Kidney glomerular epithelial cell (primary cell): Measurements from ENCODE around the gene NISCH.

Experiments used
- DNase-seq: peaks from one replicate; lab custom pipeline; 2025; lab: John Stamatoyannopoulos, UW

Gene NISCH

DNA sequence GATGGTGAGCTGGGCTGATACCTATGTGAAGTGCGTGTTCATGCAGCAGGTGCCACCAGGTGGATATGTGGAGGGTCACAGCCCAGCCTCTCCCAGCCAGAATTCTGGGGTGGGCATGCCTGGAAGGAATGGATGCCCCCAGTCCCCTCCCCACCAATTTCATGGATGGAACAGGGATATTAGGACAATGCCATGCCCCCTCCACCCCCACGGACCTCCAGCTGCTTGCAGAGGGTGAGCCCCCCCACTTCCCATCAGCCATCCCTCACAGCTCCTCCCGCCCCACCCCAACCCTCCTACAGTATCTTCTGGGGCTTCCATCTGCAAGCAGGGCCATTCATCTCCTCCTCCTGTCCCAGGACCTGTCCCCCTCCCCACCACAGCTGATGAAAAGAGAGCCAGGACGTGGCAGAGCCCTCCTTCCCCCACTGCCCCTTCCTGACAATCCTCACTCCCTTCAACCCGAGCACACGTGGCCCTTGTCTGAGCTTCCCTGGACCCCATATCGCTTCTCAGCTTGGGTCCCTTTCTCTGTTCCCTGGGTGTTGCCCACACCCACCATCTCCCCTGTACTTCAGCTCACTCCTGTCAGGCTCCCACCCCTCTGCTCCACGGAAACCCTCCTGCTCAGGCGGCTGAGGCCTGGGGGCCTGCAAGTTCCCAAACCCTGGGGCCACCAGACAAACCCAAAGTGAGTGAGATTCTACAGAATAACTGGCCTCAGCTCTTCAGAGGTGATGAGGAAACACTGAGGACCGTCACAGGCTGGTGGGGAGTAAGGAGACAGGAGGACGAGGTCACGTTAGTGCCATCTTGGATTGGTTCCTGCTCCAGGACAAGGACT lies 7.7 kb upstream of the NISCH start:
- no peak for DNase-seq

DNA sequence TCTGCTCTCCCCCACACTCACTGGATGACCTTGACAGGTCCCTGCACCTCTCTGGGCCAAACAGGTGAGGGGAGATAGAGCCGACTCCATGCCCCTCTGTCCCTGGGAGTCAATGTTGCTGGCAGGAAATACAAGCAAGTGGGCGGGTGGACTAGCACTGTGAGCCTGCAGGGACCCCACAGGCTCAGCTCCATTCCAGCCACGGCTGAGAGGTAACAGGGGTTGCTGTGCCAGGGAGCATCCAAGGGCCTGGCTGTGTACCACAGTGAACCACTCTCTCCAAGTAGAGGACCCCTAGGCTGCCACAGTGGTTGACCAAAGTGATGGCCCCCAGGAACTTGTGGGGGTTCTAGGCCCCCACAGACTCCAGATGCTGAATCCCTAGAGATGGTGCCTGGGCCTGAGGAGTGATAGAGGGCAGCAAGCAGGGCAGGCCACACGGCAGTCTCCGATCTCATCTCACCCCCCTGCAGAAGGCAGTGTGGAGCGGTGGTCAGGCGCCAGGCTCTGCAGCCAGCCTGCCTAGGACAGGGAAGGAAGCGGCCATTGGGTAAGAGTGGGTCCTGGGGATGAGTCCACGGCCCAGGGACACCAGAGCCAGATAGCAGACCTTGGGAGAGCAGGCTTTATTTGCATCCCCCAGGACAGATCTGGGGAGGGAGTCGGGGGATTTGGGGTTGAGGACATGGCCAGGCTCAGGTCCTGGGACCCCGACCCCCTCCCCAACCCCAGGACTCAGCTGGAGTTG lies 4.7 kb upstream of the NISCH start:
- no peak for DNase-seq

DNA sequence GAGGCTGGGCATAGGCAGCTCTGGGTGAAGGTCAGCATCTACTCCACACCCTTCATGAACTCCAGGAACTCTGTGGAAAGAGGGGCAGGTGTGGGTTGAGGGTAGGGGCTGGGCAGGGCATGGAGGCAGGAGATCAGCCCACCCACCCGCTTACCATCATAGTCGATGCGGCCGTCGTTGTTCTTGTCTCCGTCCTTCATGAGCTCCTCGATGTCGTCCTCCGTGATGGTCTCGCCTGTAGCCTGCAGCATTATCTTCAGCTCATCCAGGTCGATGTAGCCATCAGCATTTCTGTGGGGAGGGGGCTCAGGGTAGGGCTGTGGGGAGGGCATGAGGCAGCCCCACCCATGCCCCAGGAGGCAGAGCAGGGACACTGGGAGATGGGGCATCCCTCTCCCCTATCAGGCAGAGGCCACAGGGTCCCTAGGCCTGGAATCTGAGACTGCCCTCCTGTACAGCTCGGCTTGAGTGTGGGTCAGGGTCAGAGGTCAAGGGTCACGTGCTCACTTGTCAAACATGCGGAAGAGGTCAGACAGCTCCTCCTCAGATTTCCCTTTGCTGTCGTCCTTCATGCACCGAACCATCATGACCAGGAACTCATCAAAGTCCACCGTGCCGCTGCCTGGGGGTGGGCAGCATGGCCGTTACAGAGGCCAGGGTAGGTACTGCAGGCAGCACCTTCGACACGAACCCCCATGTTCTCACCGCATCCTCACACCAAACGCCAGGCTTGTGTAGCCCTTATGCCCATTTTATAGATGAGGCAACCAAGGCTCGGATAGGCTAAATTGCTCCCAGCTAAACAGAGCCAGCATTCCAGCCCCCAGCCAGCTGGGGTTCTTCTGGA lies 3.9 kb upstream of the NISCH start:
- DNase-seq, result no peak

DNA sequence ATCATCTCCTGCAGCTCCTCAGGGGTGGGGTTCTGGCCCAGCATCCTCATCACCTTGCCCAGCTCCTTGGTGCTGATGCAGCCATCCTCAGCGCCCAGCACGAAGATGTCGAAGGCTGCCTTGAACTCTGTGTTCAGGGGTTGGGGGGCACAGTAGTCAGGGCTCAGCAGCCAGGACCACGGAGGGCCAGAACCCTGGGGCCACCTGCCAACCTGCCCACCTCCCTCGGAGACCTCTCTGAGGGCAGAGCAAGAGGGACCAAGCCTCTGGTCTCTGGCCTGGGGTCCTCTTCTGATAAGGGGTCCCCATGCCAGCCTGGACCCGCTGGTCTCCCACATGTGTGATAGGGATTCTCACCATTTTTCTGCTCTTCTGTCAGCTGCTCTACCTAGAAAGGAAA lies 3.3 kb upstream of the NISCH start:
- no peak for DNase-seq

DNA sequence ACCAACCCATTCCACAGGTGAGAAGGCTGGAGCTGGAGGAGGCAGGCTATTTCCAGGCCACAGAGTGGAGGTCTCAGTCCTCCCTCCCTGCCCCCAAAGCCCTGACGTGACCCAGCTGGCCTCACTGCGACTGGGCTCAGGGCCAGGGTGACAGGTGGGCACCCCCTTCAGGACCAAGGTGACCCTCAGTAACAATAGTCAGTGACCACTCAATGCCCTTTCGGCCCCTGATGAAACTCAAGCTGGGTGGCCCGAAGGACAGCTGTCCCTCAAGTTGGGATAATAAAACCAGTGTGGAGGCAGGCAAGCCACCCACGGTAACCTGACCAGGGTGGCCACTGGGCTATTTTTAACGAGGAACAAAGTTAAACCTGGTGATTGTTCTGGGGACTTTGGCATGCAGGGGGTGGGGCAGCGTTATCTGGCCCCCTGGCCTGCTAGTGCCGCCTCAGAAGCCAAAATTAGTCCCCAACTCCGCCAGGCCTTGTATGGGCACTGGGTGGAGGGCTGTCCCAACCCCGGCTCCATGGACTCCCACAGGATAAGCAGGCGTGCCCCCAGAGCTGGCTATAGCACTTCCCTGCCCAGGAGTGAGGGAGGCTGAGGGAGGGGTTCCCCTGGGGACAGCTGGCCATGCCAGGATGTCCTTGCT lies 2.7 kb upstream of the NISCH start:
- no peak for DNase-seq

DNA sequence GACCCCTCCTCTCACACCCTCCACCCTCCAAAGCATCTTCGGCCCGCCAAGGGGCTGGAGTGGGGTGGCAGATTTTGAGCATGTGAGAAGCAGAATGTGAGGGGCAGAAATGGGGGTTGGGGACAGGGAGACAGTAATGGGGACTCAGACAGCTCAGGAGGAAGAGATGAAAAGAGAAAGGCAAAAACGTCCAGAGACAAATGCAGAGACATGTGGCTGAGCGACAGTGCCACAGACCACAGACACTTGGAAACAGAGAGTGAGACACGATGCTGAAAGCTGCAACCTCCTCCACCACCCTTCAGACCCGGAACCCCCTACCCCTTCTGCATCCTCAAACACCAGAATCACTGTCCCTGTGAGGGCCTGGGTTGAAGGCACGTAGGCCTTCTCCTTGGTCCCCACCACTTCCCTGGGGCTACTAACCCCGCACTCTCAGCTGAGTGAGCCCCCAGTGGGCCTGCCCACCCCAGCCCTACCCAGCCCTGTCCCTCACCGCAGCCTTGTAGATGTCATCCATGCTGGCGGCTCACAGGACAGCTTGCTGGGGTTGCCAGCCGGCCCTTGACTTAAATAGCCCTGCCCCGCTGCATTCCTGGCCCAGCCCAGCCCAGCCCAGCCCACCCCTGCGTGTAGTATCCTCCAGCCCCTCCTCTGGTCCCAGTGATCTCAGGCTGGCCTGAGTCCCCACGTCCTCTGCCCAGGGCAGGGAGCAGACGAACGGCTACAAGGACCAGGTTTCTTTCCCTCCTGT lies 1.7 kb upstream of the NISCH start, which contains the start of gene TNNC1:
TSS of gene TNNC1 (minus strand) at position 546 of the 754 bp plus-strand sequence. CDS start at position 520, 26 bp downstream.
- no peak for DNase-seq

DNA sequence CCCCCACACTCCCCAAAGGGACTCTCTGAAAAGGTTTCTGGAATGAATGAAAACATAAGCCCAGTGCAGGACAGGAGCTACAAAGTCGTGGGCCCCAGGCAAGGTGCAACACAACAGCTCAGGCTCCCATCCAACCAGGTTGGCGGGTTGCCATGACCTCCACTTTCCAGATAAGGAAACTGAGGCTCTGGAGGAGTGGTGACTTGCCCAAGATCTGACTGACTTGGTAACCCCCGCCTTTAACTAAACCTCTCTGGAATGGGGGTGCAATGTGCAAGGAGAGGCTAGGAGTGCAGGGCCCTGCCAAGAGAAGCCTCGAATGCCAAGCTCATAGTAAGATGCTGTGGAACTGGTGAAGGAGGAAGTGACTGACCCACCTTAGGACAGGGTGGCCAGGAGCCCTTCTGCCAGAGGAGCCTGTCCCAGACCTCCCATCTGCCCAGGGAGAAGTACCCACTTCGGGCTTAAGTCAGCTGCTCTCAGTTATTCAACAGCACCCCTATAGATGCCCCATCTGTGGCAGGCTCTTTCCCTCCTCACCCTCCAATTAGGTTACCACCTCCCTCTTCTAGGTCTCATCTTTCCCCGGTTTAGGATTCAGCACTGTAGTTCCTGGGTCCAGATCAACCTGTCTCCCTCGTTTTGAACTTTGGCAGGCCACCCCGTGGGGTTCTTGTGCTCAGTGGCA lies 1.0 kb upstream of the NISCH start:
- DNase-seq, result no peak

DNA sequence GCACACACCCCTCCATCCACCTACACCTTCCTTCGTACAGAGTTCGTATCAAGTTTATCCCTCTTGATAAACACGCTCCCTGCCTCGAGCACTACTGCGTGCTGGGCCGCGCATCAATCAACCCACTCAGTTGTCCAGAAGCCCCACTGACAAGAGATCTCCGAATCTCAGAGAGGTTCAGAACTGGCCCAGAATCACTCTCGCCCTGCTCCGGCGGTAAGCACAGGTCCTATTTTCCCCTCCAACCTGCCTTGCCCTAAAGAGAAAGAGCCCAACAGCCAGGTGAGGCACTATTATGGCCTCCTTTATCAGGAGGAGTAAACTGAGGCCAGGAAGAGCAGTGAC lies 494 bp upstream of the NISCH start:
- no peak for DNase-seq

DNA sequence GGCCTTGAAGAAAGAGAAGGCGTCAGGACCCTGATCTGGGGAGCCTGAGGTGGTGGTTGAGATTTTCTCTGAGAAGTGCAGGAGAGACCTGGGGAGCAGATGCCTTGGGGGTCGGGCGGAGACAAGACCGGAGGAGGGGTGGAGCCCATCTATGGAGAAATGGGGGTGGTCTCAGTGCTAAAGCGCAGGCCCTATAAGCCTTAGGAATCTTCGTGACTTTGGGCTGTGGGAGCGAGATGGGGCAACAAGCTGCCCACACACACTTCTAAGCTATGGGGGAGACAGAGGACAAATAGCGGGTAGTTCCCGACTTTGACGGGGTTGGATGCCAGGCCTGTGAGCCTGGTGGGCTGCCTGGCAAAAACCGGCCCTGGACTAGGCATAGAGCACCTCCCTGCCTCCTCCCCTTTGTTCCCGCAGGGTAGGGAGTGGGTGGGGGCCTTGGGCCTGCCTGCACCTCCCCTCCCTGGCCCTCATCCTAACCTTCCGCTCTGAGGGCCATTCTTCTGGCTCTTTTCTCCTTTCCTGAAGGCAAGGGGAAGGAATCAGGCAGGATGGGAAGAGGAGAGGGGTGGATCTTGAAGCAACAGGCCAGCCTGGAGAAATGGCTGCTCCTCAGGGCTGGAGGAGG lies 880 bp downstream of the NISCH start:
- no peak for DNase-seq

DNA sequence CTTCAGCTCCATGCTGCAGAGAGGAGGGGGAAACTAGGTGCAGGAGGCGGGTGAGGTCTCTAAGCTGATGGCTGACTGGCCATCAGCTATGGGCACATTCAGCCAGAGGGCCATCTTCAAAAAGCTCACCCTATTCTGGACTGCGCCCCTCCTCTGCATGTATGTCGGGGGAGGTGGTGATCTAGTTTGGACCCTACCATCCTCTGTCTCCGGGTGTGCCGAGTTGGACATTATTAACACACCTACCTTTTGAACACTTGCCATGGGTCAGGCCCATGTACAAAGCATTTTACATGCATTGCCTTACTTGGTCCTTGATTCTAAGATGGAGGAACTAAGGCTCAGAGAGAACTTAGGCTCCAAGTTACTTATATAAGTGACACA lies 1.4 kb downstream of the NISCH start:
- no peak for DNase-seq

DNA sequence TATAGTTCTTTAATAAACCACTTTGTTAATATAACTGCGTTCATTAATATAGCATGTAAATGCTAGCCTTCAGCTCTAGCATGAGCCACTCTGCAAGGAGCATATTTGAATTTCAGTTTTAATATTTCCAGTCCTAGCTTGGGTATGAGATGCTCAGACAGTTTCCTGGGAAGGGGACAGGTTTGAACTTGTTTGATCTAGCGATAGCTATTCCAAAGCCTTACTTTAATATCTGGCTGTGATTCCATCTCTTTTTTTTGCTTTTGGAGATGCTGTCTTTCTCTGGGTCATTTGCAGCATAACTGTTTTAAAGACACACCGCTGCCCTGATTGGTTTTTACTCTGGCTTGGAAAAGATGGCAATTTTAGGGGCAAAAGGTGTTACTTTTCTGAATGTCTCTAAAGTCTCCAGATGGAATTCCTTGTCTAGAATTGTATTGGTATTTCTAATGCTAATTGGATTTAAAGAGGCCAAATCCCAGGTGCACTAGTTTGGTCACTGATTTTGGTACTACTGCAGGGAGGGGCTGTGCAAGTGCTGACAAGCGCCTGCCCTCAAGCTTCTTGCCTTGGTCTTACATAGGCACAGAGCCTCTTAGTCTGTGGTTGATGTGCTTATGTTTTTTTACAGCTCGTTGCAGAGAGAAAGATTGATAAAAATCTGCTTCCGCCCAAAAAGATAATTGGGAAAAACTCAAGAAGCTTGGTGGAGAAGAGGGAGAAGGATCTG lies 2.8 kb downstream of the NISCH start:
- no peak for DNase-seq

DNA sequence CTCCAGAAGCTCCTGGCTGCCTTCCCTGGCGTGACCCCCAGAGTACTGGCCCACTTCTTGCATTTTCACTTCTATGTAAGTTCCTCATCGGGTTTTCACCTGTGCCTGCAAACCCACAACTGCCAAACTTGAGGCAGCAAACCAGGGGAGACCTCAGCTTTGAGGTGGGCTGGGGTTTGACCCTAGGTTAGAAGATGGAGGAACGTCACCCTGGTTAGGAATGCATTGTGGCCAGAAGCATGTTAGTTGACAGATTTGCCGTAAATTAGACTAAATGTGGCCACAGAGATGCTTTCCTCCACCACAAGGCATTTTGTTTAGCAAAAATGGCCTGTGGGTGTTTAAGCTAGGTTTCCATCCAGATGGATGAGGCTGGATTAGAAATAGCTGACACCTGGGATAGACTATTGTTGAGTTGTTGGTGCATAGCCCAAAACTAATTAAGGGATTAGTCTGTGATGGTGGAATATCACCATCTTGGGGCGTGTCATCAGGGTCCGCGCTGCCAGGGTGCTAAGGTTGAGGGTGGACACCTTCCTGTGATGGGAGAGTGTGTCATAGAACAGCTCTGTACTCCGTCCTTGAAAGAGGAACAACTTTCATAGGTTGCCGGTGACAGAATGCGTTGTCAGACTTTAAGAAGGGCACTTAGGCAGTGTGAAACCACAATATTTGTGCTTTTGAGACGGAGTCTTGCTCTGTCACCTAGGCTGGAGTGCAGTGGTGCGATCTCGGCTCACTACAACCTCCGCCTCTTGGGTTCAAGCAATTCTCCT lies 3.6 kb downstream of the NISCH start:
- no peak for DNase-seq

DNA sequence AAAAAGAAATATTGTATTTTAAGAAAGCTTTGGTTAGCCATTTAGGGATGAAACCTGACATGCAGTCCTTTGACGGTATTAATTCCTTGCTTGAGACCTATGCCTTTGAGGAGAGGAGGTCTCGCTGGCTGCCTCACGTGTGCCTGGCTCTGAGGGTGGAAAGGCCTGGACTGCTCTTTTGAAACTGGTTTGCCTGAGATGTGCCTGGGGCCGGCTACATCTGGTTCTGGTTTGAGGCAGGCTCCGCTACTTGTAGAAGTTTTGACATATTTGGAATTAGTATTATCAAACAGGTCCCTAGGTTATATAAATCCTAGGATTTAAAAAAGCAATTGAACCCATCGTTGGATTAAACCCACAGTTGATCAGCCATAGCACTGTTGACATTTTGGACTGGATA lies 6.5 kb downstream of the NISCH start:
- DNase-seq, result no peak

DNA sequence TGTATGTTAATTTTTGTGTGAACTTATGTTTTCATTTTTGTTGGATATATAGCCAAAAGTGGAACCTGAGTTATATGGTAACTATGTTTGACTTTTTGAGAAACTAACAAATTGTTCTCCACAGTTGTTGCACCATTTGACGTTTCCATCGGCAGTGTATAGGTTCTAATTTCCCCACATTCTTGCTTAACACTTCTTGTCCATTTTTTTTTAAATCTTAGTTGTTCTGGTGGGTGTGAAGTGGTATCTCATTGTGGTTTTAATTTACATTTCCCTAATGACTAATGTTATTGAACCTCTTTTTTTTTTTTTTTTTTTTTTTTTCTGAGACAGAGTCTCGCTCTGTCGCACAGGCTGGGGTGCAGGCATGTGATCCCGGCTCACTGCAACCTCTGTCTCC lies 8.0 kb downstream of the NISCH start:
- DNase-seq, result no peak

DNA sequence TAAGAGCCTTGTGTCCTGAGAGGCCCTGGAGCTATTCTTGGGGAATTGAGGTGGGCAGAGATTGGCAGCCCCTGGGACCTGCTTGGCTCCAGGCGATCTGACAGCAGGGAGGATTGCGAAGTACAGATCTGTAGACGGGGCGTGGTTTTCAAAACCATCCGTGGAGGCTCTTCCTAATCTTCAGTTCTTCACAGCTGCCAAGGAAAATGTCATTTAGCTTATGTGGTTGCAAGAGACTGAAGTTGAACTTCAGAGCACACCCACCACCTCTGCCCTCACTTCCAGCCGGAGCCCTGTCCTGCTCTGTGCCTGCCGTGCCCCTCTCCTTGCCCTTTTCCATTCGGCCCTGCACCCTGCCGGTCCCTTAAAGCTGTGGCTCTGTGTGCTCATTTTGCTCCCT lies 12.9 kb downstream of the NISCH start:
- no peak for DNase-seq

DNA sequence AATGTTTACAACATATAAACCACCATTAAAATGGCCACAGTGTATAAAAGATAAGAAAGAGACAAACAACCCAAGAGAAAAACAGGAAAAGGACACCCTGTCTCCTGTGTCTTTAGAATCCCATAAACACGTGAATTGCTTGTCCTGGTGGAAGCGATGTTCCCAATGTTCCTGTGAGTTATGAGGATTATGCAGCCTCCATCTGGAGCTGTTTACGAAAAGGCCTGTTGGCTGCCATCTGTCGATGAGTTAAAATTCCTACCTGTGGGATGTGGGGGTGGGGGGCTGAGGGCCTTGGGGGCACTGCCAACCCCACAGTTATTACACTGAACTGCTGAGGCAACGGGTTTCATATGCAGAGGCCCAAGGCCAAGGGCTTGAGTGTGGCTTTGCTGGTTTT lies 13.6 kb downstream of the NISCH start:
- no peak for DNase-seq

DNA sequence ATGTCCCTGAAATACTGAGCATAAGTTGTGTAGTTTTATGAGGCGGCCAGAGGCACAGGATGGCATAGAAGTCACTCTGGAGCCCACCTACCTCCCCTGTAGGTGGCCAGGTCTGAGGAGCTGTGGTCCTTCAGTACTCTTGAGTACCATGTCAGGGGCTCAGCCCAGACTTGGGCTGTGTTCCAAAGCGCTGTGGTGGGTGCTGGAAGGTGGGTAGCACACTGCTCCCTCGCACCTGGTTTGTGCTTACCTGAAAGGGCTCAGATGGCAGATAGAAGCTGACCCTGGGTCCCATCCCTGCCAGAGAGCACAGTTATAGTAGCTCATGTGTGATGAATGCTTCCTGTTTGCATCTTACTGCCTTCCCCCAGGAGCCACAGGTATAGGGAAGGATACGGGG lies 15.5 kb downstream of the NISCH start:
- no peak for DNase-seq

DNA sequence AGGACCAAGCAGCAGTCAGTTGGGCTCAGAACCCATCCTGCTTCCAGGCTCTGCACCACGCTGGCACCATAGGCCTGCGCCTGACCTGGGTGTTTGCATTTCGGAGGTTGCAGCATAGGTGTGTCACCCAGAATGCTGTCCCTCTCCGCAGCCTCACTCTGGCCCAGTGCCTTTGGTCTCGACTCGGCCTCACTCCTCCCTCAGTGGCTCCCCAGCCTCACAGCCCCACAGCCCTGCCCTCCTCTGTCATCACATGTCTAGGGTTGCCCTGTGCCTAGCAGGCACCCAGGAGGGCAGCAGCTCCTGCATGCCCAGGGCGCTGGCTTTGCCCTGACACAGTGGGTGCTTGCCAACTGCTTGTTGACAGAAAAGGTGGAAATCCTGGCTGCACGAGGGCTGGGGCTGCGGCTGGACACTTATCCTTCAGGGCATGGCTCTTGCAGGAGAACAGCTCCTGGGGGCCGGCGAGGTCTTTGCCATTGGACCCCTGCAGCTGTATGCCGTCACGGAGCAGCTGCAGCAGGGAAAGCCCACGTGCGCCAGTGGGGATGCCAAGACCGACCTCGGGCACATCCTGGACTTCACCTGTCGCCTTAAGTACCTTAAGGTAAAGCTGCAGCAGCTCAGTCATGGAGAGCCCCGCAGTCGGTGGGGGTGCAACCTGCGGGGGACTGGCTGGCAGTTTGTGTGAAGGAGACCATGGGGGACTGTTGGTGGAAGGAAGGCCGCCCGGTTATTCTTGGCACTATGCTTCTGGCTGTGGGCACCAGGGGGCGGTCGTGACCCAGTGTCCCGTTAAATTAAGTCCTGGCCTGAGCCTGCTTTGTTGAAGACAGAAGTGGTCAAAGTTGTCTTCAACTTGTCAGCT lies 16.2 kb downstream of the NISCH start:
- DNase-seq, result peak; percentile 9
